DMS53 (cell line): ENCODE results near the gene TSPAN9.

Experiments
- DNase-seq: peaks from one replicate; lab custom pipeline; 2025; lab: John Stamatoyannopoulos, UW

The TSPAN9 gene

DNA sequence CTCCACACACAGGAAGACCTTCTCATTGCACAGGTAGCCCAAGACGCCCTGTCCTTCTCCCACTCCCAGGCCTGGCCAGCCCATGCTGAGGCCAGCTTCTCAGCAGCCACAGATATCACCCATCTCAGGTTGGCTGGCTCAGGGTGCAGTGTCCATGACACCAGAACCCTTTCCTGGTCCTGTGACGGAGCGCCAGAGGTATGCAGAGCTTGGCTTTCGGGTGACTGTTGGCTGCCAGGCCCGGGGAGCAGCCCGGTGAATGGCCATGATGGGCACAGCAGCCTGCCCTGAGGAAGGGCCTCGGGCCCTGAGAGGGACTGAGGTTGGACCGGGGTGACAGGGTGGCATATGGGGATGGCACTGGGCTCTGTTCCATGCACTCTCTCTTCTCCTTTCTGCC is 173.4 kb downstream of the TSPAN9 start:
- no peak for DNase-seq

DNA sequence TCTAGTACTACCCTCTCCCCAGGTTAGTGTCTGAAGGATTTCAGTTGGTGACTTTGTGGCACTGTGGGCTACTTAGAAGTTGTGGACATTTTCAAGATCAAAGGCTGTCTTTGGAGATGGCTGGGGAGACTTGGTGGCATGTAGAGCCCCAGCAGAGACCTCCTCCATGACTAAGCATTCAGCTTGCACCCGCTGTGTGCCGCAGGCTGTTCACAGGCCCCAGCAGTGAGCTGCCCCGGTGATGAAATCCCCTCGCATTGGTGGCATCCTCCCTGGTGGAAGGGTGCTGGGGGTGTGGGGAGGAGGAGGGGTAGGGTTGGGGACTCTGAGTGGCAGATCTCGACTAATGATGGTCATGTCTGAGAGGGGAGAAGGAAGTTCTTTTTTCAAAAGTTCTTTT is 173.9 kb downstream of the TSPAN9 start:
- no peak for DNase-seq

DNA sequence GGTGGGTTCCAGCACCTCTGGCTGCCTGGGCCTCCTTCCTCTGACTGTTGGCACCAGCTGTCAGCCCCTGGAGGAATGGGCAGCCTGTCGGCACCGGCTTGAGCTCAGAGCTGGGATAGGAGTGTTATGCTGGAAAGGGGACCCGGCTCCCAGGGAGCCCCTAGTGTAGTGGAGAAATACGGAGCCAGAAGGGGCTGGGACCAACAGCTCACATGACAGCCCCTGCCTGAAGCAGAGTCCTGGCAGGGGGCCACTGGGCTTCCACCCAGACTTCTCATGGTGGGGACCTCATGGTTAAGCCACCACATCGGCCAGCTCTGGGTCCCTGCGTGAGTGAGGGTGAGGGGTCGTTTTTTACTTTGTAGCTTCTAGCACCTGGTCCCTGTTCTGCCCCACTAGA is 174.5 kb downstream of the TSPAN9 start:
- DNase-seq, result no peak

DNA sequence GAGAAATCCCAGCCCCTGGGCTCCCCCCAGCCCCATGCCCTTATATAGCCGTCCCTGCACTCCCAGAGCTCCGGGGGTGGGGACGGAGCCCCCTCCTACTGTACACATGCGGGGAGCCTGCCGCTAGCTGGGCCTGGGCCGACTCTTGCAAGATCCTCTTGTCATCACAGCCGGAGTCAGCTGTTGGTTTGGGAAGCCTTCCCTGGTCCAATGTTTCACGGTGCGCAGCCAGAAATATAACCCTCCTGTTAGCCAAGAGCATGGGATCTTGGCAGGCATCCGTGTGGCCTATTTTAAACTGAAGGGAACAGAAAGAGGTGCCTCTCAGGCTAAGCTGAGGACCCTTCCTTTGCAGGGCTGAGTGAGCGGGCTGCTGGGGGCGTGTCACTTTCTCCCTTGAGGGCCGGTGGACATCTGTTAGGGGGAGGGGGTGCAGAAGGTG is 175.3 kb downstream of the TSPAN9 start:
- no peak for DNase-seq

DNA sequence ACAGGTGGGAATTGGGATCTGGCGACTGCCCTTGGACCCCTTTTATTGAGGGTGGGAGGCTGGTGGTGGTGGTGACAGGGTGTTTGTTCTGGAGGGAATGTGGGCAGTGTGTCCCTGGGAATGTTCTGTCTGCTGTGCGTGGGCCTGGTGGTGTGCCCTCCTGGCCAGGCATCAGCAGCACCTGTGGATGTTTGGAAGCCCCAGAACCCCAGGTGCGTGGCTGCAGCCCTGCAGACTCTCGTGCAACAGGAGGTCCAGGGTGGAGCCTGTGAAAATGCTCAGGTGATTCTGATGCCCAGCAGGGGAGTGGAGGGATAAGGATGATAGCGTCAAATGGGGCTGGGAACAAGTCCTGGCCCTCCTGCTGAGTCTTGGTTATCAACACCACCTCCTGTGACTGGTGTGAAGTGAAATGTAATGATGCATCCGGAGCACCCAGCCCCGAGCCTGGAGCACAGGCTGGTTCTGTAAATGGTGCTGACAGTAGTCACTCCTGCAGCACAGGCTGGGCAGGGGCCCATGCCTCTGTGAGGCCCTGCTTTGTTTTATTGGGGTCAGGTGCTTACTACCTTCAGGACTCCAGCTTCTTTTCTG is 176.6 kb downstream of the TSPAN9 start:
- DNase-seq, result no peak

DNA sequence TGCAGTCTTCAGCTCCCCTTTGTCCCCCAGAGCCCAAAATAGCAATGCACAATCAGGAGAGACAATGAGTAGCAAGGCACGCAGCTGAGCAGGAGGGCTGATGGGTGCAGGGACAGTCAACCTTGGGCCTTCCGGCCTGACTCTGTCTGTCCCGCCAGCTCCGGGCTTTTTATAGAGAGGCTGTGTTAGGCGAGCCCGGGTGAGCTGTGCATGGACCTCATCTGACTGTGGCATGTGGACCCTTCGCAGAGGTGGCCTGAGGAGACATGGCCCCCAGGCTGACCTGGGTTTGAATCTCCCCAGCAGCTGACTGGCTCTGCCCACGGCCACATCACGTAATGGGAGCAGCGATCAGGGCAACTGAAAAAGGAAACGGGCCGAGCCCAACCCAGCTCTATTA is 177.9 kb downstream of the TSPAN9 start:
- no peak for DNase-seq

DNA sequence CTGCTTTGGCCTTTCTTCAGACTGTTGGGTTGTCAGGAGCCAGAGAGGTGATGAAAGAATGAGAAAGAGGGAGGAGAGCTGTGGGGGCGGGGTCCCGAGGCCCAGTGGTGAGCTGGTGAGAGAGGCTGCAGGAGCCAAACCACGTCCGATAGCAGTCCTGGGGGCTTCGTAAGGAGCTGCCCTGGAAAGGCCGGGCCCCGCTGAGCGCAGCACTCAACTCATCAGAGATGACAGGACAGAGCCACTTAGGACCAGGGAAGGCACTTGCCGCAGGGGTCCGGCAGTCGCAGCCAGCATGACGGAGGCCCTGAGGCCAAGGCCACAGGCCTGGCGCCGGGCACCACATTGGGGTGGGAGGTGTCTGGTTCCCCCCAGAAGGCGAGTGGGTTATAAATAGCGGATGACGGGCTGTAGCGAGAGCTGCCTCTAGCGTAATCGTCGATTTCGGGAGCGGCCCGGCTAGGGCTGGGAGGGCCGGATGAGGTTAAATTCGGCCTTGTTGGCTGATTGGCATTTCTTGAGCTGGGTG is 179.0 kb downstream of the TSPAN9 start:
- DNase-seq, result no peak

DNA sequence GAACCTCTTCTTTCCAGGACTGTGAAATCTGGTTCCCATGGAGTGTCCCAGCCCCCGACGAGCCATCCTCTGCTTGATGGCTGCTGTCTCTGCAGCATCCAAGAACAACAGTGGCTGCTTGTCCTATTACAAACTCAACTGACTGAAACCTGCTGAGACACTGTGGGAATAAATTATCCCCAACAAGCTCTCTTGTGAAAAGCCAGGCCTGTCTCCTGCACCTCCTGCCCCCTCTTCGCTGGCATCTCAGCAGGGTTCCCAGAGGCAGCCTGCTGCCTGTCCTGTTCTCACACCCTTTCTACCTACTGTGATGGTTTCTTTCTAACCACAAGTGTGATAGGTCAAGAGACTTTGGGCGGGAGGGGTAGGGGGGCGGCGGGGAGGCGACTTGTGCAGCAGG is 180.2 kb downstream of the TSPAN9 start:
- DNase-seq, result no peak

DNA sequence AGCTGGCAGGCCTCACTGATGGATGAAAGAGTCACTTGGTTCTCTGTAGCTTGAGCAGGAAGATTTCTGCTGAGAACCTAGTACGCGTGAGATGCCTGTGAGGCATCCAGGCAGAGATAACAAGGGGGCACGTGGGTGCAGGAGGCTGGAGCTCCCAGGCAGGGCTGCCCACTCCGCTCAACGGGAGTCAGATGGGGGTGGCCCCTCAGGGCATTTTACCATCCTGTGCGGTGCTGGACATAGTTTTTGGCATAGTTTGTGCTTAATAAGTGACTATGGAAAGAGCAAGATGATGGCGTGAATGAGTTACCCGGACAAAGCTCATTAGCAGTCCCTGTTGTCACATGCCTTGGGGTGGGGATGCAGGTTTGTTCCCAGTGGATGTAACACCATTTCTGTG is 182.8 kb downstream of the TSPAN9 start:
- no peak for DNase-seq

DNA sequence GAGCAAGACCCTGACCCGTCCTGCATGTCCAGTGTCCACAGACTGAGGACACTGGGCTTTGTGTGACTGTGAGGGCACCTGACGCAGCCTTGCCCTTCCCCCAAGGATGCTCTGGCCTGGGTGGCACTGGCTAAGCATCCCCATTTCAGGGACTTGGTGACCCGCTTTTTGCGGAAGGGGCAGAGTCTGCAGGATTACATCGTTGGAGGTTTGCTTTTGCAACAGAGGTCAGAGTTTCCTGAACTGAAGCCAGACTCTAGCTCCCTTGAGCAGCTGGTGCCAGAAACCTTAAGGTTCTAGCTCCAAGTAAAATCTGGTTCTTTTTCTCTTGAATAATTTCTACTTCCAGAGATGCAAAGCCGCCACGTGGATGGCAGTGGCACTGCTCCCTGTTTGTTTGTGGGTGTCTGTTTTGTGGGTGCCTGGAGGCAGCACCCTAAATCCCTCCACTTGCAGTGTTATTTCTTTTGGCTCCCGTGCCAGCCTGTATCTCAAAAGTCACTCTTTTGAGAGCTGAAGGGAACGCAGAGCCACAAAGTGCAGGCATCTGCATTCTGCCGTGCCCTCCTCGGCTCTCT is 184.7 kb downstream of the TSPAN9 start:
- no peak for DNase-seq

DNA sequence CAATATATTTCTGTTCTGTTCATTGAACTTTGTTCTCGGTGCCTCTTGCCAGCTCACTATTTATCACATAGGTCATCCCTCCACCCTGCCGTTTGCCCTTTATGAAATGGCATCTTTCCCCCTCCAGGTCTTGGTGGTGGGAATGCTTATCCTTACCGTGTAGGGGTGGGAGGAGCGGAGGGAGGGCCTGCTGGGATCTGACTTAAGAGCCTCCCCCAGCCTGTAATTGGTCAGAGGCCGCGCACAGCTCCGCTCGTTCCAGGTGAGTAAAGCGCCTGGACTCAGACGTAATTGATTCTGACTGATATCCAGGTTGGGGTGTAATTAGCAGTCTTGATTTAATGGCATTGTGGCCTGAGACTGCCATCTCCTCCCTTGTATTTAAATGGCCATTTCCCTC is 185.3 kb downstream of the TSPAN9 start:
- no peak for DNase-seq

DNA sequence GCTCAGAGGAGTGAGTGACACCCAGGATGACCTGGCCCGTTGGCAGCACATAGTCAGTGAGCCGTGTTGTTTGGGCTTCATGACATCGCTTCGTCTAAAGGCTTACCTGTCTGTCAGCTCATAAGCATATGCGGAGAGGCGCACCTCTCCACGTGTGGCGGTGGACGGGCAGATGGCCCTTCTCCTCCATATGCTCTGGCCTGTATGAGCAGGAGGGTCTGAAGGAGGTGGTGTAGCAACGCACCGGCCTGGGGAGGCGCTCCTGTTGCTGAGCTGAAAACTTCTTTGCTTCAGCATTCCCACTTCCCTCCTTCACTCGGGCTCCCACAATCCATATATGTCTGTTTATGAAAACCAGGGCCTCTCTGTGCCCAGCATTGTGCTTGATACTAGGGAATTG is 186.1 kb downstream of the TSPAN9 start:
- DNase-seq, result no peak

DNA sequence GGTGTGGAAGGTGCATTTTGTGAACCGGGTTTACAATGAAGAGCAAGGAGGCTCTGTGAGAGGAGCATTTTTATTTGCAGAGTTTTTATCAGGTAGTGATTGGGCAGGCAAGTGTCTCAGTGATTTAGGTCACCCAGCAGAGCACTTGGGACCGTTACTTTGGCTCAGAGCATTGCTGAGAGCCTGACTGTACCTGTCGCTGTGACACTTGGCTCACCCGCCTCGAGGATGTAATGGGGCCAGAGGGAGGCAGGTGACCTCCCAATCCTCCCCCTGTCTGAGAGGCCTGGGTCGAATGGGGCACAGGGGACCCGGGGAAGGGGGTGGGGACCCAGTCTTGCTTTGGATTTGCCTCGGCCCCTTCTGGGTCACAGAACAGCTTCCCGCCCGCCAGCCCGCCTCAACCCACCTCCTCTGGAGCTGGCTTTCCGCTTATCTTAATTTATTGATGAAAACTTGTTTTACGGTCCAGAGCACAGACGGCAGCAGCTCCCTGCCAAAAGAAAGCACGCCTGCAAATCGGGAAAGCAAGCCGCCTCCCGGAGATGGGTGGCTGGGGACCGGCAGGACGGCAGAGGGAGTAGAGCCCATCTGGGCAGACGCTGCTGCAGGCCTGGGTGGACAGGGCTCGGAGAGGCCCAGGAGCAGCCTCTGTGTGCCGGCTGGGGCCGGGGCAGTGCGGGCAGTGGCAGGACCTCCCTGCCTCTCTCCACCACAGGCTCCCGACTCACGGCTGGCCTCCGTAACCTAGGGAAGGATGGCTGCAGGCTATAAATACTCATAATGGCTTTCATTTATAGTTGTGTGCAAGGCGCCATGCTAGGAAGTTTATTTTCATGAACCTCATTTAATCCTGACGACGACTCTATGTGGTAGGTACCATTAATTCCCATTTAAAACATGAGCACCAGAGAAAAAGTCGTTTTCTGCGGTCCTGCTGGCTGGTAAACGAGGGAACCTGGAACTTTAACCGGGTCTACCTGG is 187.1 kb downstream of the TSPAN9 start:
- no peak for DNase-seq

DNA sequence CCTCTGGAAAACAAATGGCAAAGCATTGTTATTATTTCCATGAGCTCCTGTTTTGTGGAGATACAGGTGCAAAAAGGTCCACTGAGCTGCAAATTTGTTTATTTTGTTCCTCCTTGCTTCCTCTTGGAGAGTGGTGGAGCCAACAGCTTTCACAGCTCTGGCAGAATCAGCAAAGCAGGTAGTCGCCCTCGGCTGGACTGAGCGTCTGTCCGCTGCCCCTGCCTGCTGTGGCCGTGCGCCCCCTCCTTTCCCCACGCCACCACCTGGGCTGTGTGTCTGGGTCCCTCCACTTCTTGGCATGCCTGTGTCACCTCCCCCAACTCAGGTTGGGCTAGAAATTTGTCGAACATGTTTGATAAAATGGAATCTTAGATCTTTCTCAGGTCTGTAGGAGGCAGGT is 188.2 kb downstream of the TSPAN9 start:
- DNase-seq, result peak; percentile 75

DNA sequence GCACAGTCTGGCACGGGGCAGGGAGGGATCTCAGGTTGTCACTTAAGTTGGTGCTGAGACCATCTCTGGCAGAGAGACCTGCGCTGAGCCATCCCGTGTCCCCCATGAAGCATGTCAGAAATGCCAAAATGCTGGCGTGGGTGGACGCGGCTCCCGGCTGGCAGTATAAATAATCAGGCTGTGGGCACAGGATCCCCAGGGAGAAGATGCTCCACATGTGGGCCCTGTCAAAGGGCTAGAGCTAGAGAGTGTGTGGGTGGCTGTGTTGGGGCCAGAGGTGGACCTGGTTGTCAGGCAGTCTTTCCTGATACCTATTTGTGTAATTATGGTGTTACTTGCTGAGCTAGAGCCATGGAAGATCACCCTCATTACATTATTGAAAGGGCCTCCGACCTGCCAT is 189.5 kb downstream of the TSPAN9 start:
- DNase-seq, result no peak

DNA sequence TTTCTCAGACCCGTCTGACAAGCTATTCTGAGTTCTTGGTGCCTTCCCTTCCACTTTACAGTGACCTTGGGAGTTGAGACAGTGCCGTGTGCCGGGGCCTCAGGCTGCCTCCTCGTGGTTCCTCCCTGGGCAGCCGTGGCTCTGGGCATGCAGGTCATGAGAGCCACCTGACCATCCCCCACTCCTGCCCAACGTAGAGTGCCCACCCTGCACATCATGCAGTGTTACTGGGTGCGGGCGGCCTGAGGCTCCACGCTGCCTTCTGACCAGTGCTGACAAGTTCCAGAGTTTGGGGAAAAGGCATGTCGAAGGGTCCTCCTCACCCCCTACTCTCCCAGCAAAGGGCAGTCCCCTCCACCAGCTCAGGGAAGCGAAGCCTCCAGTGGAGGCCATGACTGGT is 190.5 kb downstream of the TSPAN9 start:
- DNase-seq, result no peak

DNA sequence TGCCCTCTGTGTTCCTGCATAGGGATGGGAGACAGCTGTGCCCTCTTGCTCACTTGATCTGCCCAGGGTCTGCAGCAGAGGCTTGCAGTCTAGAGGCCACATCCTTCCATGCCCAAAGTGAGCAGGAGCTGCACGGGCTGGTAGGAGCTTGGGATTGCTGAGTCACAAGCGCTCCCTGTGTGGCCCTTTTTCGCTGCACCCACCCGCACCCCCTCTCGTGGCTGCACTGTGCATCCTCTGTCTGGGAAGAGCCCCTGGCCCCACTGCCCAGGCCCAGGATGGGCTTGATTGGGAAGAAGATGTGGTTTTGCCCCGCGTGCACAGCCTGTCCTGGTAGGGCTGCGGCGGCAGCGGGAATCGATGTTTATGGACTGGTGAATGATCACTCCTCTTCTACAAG is 192.4 kb downstream of the TSPAN9 start:
- no peak for DNase-seq

DNA sequence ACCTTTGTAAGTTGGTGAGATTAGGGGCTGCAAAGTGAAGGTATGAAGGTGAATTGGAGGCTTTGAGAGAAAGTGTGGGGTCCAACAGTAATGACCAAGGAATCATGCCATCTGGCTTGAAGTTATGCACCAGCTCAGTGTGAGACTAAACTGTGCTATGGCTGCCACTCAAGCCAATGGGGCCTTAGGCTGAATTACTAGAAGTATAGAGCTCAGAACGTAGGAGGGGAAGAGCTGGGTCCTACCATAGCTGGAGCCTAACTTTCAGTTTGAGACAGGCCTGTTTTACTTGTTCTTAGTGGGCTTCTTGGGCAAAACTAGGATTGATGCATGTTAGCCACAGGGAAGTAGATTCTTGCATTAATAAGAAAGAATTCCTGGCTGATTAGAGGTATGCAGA is 194.0 kb downstream of the TSPAN9 start:
- DNase-seq, result no peak

DNA sequence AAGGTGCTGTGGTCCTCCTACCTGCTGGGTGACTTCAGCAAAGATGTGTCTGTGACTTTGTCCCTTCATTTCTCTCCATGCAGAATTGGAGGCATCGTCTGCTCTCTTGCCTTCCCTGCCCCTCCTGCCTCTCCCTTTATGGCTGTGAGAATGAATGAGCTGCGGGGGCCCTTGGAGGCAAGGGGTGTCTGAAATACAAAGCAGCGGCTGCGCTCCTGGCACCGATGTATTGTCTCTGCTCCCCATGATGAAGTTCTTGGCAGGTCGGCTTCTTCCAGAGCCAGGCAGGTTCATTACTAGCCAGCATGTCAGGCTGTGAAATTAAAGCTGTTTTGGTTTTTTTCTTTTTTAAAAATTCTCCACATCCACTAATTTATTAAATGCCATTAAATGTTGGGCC is 194.5 kb downstream of the TSPAN9 start:
- DNase-seq, result no peak

DNA sequence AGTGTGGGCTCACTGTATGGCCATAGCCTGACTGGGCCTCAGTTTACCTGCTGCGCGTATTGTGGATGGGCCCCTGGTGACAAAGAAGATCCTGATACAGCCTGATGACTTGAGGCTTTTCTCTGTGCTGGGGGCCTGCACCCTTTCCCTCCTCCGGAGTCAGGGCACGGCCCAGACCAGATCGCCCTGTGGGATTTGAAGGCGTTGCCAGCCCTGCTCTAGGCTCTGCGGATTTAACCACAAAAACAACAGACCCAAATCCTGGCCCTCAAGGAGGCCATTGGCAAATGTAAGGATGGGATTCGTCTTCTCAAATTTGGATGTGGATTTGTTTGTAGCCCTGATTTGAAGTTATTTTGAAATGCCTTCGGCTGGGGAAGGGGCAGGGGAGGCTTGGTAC is 195.8 kb downstream of the TSPAN9 start:
- no peak for DNase-seq

DNA sequence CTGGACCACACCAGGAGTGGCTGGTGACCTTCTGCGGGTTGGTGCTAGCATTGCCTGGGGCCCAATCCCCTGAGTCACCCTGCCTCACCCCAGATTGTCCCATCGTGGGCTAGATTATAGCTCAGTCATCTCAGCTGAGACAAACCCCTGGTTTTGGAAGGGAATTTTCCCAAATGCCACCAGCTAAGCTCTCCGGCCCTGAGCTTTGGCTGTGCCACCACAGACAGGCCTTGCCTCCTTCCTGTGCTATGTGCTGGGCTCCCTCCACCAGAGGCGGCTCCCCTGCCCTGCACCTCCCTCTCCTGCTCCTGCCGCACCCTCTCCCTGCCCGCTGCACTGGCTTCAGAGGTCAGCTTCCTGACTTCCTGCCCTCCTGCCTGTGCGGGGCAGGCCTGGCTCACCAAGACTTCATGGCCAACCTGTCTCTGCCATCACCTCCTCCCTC is 196.3 kb downstream of the TSPAN9 start:
- DNase-seq, result no peak

DNA sequence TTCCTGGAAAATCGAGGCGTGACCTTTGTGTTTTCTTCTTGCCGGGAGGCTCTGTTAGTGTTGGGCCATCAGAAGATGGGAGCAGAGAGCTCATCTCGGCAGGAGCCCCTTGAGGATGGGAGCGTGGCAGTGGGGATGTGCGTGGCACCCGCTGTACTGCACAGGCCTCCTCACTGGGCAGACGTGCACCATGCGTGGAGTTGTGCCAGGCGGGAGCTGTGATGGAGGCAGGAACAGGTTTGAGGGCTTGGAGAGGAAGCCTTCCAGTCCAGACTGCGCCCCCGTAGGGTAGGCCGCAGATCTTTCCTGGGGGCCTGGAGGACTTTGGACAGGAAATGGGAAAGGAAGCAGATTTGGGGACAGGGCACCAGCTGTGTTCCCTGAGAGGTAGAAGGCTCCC is 197.5 kb downstream of the TSPAN9 start:
- no peak for DNase-seq
